GM19193 (cell line): ENCODE results near the gene LRMDA.

Source experiments
- POLR2A ChIP-seq: IDR thresholded peaks from 4 replicates; pipeline ENCODE4 v1.6.1; 2011; ENCODE audit not compliant: insufficient read depth, insufficient read length; ENCODE audit errors: extremely low read depth

The LRMDA gene

GRCh38 chr10:75431180-75432111, at the start of gene LRMDA:
TSS of gene LRMDA (plus strand) at chr10:75431624.
- peak; percentile 20 for TF ChIP-seq POLR2A

GRCh38 chr10:75386128-75386527, 45.3 kb upstream of the LRMDA start:
- no peak for TF ChIP-seq POLR2A

- no peak for TF ChIP-seq POLR2A
These were observed 43.3 kb upstream of the LRMDA start for GRCh38 chr10:75388082-75388481.

- TF ChIP-seq POLR2A = no peak
These were observed 41.2 kb upstream of the LRMDA start for GRCh38 chr10:75390178-75390577.

- no peak for TF ChIP-seq POLR2A
These were observed 39.2 kb upstream of the LRMDA start for GRCh38 chr10:75392271-75392670.

GRCh38 chr10:75392744-75393143, 38.7 kb upstream of the LRMDA start:
- no peak for TF ChIP-seq POLR2A

- no peak for TF ChIP-seq POLR2A
These were observed 37.2 kb upstream of the LRMDA start for GRCh38 chr10:75394221-75394620.

GRCh38 chr10:75395066-75395931, 36.1 kb upstream of the LRMDA start:
- no peak for TF ChIP-seq POLR2A

- no peak for TF ChIP-seq POLR2A
These were observed 35.3 kb upstream of the LRMDA start for GRCh38 chr10:75395932-75396630.

GRCh38 chr10:75396631-75397495, 34.6 kb upstream of the LRMDA start:
- no peak for TF ChIP-seq POLR2A

GRCh38 chr10:75397496-75398199, 33.8 kb upstream of the LRMDA start:
- TF ChIP-seq POLR2A = no peak

- no peak for TF ChIP-seq POLR2A
These were observed 33.2 kb upstream of the LRMDA start for GRCh38 chr10:75398200-75398691.
